ENCODE data around the gene PTPRG.

The PTPRG gene

DNA sequence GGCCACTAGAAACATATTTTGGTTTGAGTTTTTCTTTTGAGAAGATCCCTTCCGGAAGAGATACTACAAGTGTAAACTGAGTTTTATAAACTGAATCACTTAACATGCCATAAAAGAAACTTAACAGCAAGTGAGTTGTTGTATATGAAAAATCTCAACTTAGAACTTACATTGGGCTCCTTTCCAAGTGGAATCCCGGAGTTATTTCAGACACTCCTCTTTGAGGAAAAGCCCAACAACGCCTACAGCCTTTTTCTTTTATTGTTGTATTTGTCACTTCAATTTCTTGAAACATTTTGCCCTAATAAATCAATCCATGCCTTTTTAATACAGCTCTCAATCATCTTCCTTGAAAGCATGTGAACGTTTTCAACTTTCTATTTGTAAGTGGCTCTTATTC, 674.6 kb downstream of the PTPRG start:
- no peak for DNase-seq (ENCODE audit: low read depth)

DNA sequence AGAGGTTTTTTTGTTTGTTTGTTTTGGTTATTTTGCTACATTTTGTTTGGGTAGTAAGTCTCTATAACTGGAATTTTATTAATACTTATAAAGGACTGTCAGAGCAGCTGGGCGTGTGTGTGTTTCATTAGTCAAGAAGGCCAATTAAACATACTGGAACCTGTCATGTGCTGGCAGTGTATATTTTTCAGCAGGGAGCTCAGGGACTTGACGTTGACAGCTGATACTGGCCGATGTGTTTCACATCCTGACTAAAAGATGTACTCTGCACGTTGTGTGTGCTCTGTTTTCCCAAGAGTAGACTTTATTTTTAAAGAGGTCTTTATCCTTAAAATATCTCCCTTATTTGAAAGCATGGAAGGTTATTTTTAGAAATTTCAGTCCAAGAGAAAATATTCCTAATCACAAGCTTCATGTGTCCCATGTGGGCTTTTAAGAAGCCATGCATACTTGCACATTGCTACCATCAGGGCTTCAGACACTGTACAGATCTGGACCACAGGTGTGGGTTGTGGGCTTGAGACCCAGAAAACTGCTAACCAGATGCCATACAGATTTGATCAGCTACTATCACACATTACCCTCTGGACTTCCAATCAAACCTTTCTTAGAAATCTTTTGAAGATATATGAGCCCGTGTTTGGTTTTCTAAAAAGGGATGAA, 676.0 kb downstream of the PTPRG start:
- DNase-seq (ENCODE audit: low read depth) = no peak

DNA sequence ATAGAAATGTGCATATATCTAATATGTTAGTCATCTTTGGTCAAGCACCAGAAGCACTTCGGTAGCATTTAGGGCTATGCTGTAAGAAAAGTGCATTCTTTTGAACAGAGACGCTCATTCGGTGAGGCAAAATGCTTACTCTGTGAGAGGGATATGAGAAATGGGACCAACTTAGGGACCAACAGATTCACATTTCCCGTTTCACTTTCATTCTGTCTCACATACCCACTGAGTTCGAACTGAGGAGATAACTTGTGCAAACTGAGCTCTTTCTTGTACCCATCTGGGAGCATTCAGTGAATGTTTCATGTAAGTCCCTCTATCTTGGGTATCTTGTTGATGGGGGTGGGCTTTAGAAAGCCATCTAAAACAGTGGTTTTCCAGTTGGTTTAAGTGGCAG, 676.6 kb downstream of the PTPRG start:
- DNase-seq (ENCODE audit: low read depth) = no peak

DNA sequence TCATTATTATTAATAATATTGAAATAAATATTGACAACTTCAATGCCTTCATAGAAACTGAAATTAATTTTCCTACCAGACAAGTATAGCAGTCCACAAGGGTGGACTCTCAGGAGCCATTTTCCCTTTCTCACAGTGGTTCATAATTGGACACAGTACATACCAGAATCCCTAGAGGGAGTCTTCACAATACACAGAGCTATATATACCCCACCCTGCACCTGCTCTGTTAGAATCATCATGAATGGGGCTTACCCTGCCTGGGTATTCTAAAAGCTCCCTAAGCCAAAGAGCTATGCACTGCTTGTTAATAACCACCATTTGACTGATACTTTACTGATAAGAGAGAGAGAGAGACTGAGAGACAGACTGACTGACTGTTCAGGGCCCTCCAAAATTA, 677.1 kb downstream of the PTPRG start:
- DNase-seq (ENCODE audit: low read depth) = no peak

DNA sequence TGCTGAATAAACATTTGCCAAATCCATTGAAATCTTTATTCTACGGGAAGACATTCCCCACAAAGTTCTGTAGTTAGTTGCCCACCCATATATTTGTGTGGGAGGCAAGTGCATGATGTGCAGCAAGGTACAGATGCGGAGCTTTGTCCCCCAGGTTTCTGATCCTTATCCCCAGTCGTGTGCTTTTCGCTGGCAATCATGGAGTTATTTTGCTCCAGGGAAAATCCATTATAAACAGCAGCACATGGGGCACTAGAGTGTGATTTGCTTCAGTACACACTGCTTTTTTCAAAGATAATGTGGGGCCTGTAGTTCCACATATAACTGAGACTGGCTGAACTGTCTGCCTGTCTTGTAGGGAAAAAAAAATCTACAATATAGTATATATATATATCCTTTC, 679.9 kb downstream of the PTPRG start:
- DNase-seq (ENCODE audit: low read depth) = no peak

DNA sequence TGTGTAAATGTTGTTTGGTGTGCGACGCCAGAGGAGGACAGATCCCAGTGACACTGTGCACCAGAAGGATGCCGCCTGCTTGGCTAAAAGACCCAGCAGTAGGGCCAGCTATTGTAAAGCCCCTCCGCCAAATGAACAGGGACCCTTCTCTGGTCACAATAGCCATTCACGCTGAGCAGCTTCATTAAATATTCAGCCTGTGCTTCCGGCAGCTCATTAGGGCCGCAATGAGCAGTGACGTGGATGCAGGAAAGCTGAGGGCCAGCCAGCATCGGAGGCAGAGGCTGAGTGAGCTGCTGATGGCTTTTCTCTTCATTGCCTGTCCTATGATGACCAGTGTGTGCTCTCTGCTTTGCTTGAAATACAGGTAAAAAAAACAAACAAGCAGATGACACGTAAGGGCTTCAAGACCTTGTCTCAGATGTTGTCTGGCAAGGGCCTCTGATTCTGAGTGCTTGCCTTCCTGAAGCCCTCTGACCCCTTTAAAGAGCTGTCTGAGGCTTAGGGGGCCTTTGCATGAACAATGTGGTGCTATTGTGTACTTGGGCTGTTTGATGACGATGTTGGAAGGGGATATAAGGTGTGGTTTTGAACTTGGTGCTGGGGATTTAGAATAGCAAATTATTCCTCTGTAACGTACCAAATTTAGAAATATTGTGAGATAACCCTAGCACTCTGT, 681.6 kb downstream of the PTPRG start:
- DNase-seq (ENCODE audit: low read depth) = no peak

DNA sequence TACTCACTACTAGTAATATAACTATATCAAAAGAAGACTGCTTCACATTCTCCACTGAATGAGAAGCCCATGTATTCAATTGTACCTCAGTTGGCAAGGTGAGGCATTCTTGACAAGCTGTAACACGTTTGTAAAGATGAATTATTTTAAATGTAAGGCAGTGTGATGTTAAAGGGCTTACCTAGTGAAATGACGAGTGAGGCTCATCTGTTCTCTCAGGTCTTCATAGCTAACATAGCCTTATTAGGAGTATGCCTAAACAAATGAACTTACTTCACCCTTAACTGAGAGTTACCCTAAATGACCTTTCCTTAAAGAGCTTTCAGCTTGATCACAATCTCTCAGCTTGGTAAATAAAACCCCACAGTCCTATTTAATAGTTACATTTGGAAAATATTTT, 684.7 kb downstream of the PTPRG start:
- DNase-seq (ENCODE audit: low read depth) = no peak

DNA sequence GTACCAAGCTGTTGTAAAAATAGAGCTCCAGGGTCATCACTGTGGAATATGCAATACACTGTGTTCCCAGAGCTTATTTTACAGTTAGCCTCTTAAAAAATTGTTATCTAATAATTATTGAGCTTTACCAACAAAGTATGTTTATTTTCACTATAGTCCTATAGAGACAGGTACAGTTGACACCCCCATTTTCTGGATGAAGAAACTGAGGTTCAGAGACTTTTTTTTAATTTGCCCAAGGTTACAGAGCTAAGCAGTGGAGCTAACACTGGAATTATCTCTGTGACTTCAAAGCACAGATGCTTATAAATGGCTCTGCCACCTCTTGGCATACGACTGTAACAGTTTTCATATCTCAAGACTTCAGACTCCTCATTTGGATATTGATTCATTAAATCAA, 685.6 kb downstream of the PTPRG start:
- DNase-seq (ENCODE audit: low read depth) = no peak

DNA sequence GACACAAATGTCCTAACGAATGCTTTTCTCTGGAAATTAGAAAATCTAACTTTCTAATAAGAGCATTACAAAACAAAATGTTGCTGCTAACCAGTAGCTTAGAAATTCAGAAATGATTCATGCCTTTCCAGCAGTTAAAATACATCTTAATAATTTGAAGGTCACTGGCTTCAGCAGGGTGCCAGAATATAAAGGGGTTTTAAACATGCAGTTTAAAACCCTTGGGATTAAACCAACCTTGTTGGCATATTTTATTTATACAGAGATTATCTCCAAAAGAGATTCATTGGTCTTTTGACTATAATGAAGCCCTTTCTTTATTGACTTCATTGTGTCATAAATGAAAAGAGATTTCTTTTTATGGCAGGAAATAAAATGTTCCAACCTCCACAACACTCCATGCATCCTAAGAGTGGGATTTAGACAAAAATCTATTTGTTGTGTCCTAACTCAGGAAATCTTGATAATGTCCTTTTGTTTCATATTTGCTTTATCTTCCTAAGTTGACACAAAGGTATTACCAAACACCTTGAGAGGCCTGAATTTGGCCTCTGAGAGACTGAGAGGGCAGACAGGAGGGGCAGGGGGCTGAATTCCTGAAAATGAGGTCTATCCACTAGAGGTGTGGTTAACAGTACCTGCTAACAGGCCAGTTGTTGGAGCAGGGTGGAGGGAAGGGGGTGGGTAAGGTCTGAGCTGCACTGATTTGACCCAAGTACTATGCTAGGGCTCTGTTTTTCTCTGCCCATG, 687.5 kb downstream of the PTPRG start:
- DNase-seq (ENCODE audit: low read depth) = no peak

DNA sequence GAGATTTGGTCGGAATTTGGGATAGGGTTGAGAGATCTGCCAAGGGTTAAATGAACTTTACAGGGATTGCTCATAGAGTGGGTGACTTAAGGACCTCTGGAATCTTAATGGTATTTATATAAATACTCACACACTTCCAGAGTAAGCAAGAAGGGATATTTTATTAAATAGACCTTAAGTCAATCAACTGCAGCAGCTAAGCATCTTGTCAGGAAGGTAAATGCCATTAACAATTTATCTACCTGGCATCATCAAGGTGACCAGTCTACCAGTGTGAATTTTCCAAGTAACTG, 688.1 kb downstream of the PTPRG start:
- no peak for DNase-seq (ENCODE audit: low read depth)

DNA sequence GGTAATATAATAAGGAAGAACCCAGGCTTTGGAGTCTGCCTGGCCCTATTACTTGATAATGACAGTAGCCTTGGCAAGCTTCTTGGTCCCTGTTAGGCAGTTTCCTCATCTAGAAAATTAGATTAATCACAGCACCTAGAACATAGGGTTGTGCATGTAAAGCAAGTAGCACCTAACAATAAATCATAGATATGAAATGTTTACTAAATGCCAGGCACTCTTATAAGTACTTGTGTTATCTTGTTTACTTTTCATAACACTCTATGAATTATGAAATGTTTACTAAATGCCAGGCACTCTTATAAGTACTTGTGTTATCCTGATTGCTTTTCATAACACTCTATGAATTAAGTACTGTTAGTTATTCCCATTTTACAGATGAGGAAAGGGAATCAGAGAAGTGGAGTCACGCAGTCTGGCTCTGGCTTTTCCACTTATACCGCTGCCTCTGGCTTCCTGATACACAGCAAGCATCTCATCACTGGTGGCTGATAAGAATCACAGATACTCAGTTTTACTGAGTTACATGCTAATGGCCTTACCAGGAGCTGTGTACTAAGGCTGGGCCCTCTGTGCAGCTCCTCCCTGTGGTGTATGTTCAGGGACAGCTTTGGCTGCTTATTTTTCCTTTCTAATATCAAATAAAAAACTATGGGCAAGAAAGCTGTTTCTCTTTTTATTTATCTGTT, 688.6 kb downstream of the PTPRG start:
- no peak for DNase-seq (ENCODE audit: low read depth)

DNA sequence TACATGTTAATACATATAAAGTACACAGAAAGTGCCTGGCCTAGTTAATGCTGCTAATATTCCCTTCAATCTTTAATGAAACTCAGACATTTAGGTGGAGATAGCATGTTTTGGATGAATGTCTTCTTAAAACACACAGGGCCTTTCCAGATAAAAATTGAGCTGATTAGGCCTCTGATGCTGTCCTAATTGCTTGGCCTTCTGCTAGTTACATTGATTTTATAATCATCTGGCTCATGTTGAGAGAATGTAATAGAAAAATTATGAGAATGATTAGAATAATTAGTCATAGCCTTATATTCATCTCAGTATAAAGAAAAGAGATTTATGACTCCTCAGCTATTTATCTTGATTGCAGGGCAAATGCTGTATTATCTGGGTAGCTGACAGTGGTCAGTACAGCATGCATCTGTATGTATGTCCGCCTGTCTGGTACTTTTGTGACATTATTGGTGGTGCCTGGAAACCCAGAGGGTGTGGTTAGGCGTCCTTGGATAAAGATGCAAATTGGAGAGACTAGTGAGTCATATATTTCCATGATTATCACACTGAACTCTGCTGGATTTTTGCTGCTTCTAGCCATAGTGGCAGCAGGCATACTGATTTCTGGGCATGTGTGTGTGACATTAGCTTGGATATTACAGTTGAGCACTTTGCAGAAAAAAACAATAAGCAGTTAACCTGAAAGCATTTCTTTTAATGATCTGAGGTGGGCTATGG, 691.2 kb downstream of the PTPRG start:
- DNase-seq (ENCODE audit: low read depth) = no peak

DNA sequence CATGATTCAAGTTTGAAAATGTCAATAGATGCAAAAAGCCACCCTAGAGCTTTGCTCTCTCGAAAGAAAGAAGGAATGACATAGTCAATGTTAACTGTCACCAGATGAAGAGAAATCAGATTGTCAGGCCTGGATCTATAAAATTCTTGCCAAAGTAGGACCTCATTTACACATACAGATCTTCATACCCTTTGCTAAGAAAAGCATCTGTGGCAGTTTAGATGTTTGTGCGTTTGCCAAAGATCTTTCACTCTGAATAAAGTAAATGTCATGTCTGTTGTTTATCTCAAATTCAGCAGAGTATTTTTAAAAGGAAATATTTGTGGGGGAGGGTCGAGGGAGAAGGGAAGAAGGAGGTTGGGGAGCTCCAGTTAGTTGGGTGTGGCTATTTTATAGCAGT, 692.6 kb downstream of the PTPRG start:
- no peak for DNase-seq (ENCODE audit: low read depth)

DNA sequence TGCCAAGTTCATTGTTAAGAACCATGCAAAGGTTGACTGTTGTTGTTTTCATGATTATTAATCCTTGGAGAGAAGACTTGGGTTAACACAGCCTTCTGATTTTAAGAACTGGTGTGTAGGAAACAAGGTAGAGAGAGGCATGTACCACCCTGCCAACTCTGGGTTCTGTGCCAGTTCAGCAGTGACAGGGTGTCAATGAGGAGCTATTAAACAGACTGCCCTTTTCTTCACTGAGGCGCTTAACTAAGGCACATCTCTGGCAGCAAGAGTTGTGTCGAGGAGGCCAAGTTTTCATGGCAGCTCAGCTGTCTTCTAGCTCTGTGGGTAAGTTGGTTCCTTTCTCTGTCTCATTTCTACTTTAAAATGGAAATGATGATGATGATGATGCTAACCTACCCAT, 694.4 kb downstream of the PTPRG start:
- DNase-seq (ENCODE audit: low read depth) = no peak

DNA sequence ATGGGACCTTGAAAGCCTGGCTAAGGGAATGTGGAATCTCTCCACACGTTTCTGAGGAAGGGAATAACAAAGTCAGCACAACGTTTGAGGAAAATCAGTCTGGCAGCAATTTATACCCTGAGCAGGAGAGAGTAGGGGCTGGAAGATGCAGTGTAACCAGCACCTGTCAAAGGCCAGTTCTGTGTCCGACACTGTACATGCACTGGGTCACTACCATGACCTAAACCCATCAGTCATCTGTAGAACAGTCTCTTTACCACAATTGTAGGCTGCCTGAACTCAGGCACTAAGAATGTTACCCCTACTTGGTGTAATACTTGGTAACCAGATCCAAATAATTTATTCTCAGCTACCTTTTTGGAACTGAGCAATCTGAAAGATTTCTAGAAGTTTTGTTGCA, 698.6 kb downstream of the PTPRG start:
- no peak for DNase-seq (ENCODE audit: low read depth)

DNA sequence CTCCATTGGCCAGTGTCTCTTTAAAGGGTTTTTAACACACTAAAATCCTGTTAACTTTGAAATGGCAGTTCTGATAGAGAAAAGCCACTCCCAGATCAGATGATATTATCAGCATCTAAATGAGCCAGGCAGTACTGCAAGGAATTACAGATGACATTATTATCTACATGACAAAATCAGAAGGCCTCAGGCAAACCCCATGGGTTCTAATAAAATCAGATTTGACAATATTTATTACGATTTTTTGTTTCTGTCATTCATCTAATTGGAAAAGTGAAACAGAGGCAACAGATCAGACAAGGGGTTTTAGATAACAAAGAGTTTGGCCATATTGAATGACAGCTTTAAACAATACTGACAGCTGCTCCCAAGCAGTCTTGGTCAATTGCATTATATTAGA, 699.3 kb downstream of the PTPRG start:
- DNase-seq (ENCODE audit: low read depth) = no peak

DNA sequence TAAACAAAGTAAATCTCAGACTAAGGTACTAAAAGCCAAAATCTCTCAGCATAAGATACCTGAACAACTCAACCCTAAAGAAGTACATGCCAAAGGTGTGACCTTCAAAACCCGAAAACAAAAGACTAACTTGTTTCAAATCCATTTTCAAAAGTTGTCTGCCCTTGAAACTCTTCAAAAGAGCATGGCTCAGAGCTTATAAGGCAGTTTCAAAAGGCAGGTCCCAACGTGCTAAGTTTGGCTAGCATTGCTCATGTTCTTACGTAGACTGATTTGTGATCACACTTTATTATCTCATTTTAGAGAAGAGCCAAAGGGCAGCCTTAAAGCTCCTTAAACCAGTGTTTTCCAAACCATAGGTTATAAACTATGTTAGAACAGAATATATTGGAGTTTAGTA, 699.8 kb downstream of the PTPRG start:
- no peak for DNase-seq (ENCODE audit: low read depth)

DNA sequence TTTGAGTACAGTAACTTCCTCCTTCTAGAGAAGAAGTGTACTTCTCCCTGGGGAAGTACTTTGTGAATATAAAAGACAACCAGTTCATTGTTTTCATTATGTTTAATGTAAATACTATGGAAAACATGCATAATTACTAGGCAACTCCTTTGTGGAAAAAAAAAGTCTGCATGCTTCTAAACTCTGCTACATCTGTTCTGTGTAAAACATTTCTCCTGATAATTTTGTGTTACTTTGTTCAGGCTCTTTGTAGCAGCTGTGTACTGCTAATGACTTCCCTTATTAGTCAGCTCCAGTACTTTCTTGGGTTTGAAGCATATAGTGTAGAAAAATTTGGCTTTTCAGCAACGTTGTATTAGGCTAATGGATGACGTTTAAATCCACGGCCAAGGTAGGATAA, 700.4 kb downstream of the PTPRG start:
- DNase-seq (ENCODE audit: low read depth) = no peak

DNA sequence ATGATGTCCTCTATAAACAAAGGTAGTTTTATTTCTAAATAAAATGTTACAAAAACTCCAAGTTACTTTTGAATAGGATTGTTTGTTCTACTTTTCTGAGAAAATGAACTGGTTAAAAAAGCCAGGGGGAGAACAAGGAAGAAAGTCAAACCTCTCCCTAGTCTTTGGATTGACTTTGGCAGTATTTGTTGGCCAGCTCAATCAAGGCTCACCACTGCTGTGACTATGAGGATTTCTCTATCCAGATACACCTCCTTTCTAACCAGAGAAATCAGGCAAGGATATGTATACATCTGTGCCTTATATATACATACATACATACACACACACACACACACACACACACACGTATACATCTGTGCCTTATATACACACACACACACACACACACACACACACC, 704.2 kb downstream of the PTPRG start:
- no peak for DNase-seq (ENCODE audit: low read depth)

DNA sequence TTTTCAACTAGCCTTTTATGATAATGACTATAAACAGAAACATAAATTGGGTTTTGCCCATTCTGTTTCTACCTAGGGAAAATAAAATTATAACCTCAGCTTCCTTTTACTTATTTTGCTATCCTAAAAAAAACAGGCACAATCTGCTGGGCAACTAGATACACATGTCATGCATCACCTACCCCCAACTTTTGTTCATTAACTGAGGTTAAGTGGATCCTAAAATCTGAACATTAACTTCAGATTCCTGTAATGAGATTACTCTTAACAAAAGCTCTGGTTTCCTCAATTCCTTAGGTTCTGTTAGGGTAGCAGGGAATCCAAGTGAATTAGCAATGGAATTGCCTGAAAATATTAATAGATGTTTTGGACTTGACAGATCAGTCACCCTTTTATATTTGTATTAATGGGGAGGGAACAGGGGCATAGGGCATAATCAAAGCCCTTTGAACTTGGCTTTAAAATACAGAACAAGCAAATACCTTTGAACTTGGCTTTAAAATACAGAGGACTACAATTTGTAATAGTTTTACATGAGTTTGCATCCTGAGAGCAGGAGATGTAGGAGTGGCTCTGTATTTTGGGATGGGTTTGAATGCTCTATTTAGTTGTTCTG, 705.4 kb downstream of the PTPRG start:
- DNase-seq (ENCODE audit: low read depth) = no peak

DNA sequence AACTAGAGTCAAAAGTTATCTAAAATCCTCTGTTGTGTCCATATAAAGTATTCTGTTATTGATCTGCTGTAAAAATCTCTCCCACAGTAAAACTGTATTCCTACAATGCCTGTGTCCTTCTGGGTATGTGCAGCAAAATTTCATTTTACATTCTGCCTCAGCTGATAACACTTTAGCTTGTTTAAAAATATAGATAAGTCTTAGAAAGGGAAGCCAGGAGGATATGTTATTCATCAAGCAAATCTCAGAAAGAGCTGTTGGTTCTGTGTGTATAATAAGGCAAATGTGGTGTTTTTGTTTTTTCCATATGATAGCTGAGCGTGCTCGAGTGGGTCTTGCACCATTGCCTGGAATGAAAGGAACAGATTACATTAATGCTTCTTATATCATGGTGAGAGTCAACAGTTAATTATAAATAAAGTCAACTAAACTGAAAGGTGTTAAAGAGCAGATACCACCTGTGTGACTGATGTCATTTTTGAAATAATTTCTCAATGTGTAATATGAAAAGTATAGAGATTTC, 715.3 kb downstream of the PTPRG start:
- no peak for DNase-seq (ENCODE audit: low read depth)

DNA sequence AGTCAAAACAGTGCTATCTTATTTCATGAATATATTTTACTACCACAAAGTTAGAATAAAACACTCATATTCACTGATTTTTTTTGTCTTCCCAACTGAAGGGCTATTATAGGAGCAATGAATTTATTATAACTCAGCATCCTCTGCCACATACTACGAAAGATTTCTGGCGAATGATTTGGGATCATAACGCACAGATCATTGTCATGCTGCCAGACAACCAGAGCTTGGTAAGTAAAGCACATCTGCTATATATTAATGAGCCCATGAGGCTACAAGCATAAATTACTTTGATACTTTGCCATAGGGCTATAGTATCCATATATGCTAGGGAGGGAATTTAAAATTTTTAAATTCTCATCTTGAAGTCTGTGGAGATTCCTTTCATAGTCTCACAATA, 716.1 kb downstream of the PTPRG start:
- DNase-seq (ENCODE audit: low read depth) = no peak
